Measurements from ENCODE around the gene DOHH. TPM values are rescaled to one million over a fixed set of nuclear protein-coding genes. Genes with fewer than 3 reads are reported as not detected.

The DOHH gene
- total RNA-seq, 3 donors from 2014 or later: 11.6 to 13.4 (median 12.2) TPM

- Histone ChIP-seq H3K4me1 (peaks cover 4 to 7% of the 10 kb centered on the region in 2 donors), H3K27me3 (no peaks in the 10 kb centered on the region), H3K36me3 (no peaks in the 10 kb centered on the region), H3K9me3 (no peaks in the 10 kb centered on the region), H3K4me3 (no peak overlapping the region), H3K27ac (no peak overlapping the region)
- no peak for DNase-seq (ENCODE audit: low spot score in 2 of 2)
- intact Hi-C loops (cut with DNase I; ENCODE audit: low total_unique reads): no loop called here
- no peak for TF ChIP-seq POLR2AphosphoS5 (IDR thresholded peaks at IDR 0.05)
Measured at GRCh38 chr19:3518255-3518654, 17.8 kb upstream of the DOHH start.

- intact Hi-C loops (cut with DNase I; ENCODE audit: low total_unique reads): no loop called here
- peaks cover 4 to 7% of the 10 kb centered on the region in 2 donors for H3K4me1 ChIP-seq
Measured at GRCh38 chr19:3517638-3518037, 17.2 kb upstream of the DOHH start.

GRCh38 chr19:3516675-3517207, 16.3 kb upstream of the DOHH start:
- H3K4me3 ChIP-seq: no peak overlapping the region
- no peaks in the 10 kb centered on the region for H3K9me3 ChIP-seq
- H3K27me3 ChIP-seq: no peaks in the 10 kb centered on the region
- H3K36me3 ChIP-seq: no peaks in the 10 kb centered on the region
- no peak for TF ChIP-seq POLR2AphosphoS5 (IDR thresholded peaks at IDR 0.05)
- no peak for TF ChIP-seq CTCF (IDR thresholded peaks at IDR 0.05)
- TF ChIP-seq POLR2A (IDR thresholded peaks at IDR 0.05): no peak
- intact Hi-C loops (cut with DNase I; ENCODE audit: low total_unique reads): no loop called here
- peaks cover 4 to 7% of the 10 kb centered on the region in 2 donors for H3K4me1 ChIP-seq
- H3K27ac ChIP-seq: no peak overlapping the region
- DNase-seq (ENCODE audit: low spot score in 2 of 2): no peak

More at GRCh38 chr19:3517638-3518037, 17.2 kb upstream of the DOHH start:
- no peak for TF ChIP-seq POLR2A (IDR thresholded peaks at IDR 0.05)
- TF ChIP-seq CTCF (IDR thresholded peaks at IDR 0.05): no peak
- no peak for TF ChIP-seq POLR2AphosphoS5 (IDR thresholded peaks at IDR 0.05)
- Histone ChIP-seq H3K27me3 (no peaks in the 10 kb centered on the region), H3K36me3 (no peaks in the 10 kb centered on the region), H3K27ac (no peak overlapping the region), H3K4me3 (no peak overlapping the region), H3K9me3 (no peaks in the 10 kb centered on the region)
- no peak for DNase-seq (ENCODE audit: low spot score in 2 of 2)

- Histone ChIP-seq H3K4me1 (peaks cover 4 to 7% of the 10 kb centered on the region in 2 donors), H3K36me3 (no peaks in the 10 kb centered on the region), H3K27me3 (no peaks in the 10 kb centered on the region), H3K9me3 (no peaks in the 10 kb centered on the region), H3K27ac (no peak overlapping the region), H3K4me3 (no peak overlapping the region)
- no peak for DNase-seq (ENCODE audit: low spot score in 2 of 2)
- no peak for TF ChIP-seq CTCF (IDR thresholded peaks at IDR 0.05)
- no peak for TF ChIP-seq POLR2AphosphoS5 (IDR thresholded peaks at IDR 0.05)
- no peak for TF ChIP-seq POLR2A (IDR thresholded peaks at IDR 0.05)
- intact Hi-C loops (cut with DNase I; ENCODE audit: low total_unique reads): no loop called here
Measured at GRCh38 chr19:3515891-3516422, 15.5 kb upstream of the DOHH start.

GRCh38 chr19:3514930-3515329, 14.5 kb upstream of the DOHH start:
- intact Hi-C loops (cut with DNase I; ENCODE audit: low total_unique reads): no loop called here
- peaks cover 4 to 7% of the 10 kb centered on the region in 2 donors for H3K4me1 ChIP-seq
- DNase-seq (ENCODE audit: low spot score in 2 of 2): no peak

More at GRCh38 chr19:3514930-3515329, 14.5 kb upstream of the DOHH start:
- TF ChIP-seq POLR2AphosphoS5 (IDR thresholded peaks at IDR 0.05) (no peak), POLR2A (IDR thresholded peaks at IDR 0.05) (no peak), CTCF (IDR thresholded peaks at IDR 0.05) (no peak)
- Histone ChIP-seq H3K27ac (no peak overlapping the region), H3K36me3 (no peaks in the 10 kb centered on the region), H3K4me3 (no peak overlapping the region), H3K9me3 (no peaks in the 10 kb centered on the region), H3K27me3 (no peaks in the 10 kb centered on the region)
